Measurements from ENCODE around the gene ZNF839.

The ZNF839 gene

DNA sequence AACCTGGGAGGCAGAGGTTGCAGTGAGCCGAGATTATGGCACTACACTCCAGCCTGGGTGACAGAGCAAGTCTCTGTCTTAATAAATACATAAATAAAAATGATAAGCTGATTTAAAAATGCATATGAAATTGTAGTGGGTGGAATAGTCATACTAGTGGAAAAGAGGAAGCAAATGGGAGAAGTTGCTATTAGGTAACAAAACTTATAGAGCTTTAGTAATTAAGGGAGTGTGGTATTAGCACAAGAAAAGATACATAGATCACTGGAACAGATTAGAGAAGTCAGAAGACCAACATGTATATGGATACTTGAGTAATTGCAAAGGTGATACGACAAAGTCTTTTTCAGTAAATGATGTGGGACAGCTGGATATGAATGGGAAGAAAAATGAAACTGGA lies 69.7 kb downstream of the ZNF839 start:
- DNase-seq: no peak

DNA sequence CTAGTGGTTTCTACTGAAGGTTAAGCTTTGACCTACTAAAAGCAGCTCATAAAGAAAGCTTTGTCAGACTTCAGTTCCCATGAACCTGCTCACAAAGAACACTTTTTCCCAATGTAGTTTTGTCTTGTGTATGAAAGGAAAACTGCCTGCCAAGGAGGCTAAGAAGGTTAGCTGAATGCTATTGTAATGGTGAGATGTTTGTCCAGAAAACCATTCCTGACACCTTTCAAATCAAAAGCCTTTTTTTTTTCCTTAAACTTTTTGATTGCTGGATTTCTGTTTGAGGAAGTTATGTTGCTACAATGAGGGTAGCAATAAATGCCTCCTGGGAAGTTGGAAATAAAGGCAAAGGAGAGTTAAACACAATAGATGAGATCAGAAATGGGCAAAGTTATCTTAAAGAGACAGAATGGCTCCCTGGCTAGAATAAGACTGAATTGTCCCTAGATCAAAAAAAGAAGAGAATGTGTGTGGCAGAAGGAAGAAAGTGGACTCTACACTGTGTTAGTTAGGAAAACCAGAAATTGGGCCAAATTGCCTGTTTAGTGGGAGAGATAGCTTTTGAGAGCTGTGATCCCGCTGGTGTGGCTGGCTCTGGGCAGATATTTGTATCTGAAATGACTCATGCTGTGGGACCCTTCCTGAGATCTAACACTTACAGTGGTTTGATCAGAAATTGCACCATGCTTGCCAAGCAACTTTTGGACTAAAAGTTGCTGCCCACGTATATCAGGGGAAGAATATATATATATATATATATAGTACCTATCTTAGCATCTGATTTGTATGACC lies 70.7 kb downstream of the ZNF839 start:
- no peak for DNase-seq

Measured in CD4-positive, alpha-beta T cell treated with Interleukin-1 beta for 1 hour (primary cell).